ENCODE results near the gene KCNH1.

GRCh38 chr1:210797422-210797821 is 336.5 kb downstream of the KCNH1 start:
- no peak for TF ChIP-seq CTCF (IDR thresholded peaks at IDR 0.05)
- no peak for TF ChIP-seq ZNF121 (CRISPR knock-in tag; IDR thresholded peaks at IDR 0.05)
- no peak for TF ChIP-seq GABPB1 (CRISPR knock-in tag; IDR thresholded peaks at IDR 0.05)
- TF ChIP-seq MYBL2 (CRISPR knock-in tag; IDR thresholded peaks at IDR 0.05), result no peak
- no peak for TF ChIP-seq NR2C2 (CRISPR knock-in tag; IDR thresholded peaks at IDR 0.05)
- TF ChIP-seq FOXK1 (CRISPR knock-in tag; IDR thresholded peaks at IDR 0.05), result no peak
- no peak for TF ChIP-seq TEAD4 (CRISPR knock-in tag; IDR thresholded peaks at IDR 0.05)
